Hematopoietic multipotent progenitor cell treated with erythropoietin and hydrocortisone succinate and interleukin-3 and kit ligand, for 8 days (in vitro differentiated cells): ENCODE results near the gene MAP4K2.
"Not testable (repeated sequence)": the region's sequence is repeated elsewhere in the genome, so short reads cannot be mapped to it uniquely, and the experiment has no call there.

Source experiments
- DNase-seq: peaks from one replicate; pipeline ENCODE4 v3.0.0-alpha.2; 2015

MAP4K2 gene

GRCh38 chr11:64838600-64839334 lies 35.8 kb upstream of the MAP4K2 start:
- no peak for DNase-seq

- no peak for DNase-seq
These were observed 34.9 kb upstream of the MAP4K2 start for GRCh38 chr11:64837887-64838351.

GRCh38 chr11:64836448-64837072 lies 33.5 kb upstream of the MAP4K2 start:
- no peak for DNase-seq

- DNase-seq = no peak
These were observed 32.8 kb upstream of the MAP4K2 start for GRCh38 chr11:64835616-64836447.

DNA sequence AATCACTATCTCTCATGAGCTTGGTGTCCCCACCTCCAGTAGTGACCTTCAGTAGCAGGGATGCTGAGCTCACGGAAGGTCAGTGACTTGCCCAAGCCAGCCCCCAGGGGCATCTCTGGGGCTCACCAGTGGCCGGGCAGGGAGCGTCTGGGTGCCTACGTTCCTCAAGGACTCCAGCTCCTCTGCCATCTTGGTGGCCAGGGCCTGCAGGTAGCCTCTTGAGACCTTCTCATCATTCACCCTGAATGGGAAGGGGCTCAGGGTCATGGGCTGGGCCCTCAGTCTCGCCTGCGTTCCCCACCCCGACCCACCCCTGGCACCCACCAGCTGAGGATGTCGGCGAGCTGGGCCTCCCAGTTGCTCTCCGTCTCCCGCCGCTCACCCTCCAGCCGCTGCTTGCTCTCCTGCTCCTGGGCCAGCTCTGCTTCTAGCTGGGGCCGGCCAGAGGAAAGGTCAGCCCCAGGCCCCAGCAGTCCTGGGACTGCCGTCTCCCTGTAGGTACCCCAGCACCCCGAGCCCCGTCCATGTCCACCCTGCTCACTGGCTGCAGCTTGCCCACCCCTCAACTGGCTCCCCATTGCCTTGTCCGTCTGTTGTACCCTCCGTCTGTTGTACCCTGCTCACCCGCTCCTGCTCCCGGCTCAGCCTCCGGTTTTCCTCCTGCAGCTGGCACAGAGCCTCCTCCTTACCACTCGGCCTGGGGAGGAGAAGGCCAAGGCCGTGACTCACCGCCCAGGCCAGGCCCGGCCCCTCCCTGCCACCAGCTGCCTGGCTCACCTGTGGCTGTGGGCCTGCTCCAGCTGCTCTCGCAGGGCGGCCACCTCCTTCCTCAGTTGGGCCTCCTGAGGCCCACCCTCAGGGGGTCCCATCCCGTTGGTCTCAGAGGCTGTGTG lies 32.0 kb upstream of the MAP4K2 start:
- no peak for DNase-seq

DNA sequence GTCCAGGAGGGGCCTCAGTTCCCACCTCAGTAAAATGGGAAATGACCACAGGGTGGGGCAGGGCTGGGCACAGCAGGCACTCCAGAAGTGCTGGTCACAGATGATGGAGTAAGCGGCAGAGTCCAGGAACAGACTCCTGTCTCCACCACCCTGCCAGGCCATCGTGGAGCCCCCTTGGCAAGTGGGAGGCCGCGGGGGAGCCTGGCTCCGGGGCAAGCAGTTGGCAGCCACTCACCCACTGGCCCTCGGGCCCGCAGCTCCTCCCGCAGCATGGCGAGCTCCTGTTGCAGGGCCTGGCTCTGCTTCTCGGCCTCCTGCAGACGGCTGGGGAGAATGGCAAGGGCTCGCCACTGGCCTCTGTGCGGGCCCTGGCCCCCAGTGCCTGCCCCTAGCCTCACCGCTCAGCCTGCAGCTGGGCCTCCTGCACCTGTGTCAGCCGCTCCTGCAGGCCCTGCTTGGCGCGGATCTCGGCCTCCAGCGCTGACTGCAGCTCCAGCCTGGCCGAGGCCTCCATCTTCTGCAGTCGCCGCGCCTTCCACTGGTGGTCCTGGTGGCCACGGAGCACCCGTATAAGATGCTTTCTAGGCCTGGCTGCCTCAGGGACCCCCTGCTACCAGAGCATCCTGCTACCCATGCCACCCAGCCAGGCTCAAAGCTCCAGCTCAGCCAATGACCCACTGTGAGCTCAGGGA lies 31.2 kb upstream of the MAP4K2 start:
- no peak for DNase-seq

- DNase-seq = no peak
These were observed 30.5 kb upstream of the MAP4K2 start for GRCh38 chr11:64833509-64833908.

DNA sequence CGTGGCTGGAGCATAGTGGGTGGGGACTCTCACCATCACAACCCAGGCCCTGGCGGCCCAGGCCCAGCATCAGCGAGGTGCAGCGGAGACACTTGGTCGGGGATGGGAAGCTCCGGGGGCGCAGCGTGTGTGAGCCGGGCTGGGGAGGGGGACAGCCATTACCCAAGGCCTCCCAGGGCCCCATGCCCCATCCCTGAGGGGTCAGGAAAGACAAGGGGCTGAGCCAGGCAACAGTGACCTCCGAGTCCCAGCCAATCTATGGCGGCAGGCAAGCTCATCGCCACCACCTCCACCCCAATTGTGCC lies 30.1 kb upstream of the MAP4K2 start:
- DNase-seq = no peak

DNA sequence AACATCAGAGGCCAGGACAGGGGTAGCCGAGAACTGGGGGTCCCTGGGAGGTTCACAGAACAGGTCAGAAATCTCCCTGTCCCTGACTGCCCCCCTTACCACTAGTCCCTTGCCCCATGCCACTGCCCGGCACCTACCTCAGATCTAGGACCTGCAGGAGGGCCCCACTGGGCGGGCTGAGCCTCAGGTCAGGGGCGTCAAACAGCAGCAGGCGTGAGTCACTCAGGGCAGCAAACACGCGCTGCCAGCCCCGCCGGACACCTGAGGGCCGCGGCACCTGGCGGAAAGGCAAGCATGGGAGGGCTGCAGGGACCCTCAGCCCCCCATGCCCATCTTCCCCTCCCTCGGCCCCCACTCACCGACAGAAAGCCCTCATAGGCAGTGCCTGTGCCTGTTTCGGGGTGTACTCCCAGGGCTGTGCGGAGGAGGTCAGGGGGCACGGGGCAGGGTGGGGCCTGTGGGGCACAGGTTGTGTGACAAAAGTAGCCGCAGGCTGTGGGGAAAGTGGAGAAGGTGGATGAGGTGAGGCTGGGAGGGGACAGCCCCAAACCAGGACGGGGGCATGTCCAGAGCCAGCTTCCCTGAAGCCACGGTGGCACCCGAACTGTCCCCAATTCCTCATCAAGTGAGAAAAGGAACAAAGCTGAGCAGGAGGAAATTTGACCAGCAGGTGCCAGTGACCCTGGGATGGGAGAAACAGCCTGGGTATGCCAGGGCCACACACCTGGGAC lies 29.6 kb upstream of the MAP4K2 start:
- DNase-seq = no peak

GRCh38 chr11:64831411-64831891 lies 28.4 kb upstream of the MAP4K2 start:
- no peak for DNase-seq

DNA sequence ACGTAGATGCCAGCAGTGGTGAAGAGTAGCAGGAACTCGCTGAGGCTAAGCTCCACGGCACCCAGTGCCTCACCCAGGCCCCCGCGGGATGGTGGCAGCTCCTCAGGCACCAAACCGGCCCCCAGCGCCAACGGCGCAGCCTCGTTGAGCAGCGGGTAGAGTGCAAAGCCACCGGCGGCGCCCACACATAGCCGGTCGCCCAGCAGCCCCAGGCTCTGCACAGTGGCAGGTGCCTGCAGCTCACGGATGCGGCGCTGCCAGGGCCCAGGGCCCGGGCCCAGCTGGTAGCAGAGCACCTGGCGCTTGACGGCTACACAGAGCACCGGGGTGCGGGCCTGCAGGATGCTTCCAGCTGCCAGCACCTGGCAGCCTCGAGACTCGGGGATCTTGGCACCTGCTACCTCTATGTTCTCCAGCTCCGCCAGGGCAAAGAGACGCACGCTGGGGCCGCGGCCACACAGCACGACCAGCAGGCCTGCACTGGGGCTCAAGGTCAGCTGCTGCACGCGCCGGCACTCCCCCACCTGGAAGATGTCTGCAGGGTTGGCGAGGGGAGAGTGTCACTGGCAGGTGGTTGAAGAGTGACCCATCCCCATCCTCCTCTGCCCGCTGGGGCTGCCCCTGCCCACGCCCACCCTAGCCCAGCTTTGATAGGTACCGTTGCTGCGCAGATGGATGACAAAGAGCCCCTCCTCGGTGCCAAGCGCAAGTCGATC lies 26.7 kb upstream of the MAP4K2 start:
- DNase-seq = no peak

GRCh38 chr11:64827451-64827839 lies 24.4 kb upstream of the MAP4K2 start:
- no peak for DNase-seq

DNA sequence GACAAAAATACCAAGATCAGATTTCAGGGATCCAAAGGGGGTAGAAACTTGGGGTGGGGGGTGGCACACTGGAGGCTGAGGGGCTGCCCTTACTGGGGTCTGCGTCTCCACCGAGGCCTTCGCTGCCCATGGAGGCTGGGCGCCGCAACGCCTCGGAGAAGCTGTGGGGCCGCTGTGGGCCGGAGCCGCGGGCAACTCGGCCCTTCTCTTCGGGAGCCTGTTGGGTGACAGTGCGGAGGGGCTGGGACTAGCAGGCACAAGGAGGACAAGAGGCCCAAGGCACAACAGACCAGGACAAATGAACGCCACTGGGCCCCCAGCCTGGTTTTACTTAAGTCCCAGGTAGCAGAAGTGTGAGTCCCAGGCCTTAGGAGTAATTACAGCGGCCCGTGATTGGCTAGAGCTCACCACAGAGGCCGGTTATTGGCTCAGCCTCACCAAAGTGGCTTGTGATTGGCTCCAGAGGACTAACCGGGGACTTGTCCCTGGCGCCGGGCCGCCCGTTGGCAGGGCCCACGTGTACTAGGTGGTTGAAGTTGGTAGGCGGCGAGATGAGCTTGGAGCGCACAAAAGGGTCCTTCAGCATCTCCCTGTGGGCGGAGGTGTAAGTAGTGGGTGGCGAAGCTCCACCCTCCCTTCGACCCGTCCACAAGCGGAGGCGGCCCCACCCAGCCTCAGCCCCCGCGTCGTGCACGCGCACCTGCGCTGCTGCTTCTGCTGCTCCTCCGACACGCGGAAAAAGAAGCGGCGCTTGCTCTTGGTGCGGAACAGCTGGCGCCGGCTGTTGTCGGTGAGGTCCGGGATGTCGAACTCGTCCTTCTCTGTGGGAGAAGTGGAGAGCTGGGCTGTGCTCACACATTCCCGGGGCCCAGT lies 23.8 kb upstream of the MAP4K2 start:
- DNase-seq = no peak

- no peak for DNase-seq
These were observed 23.0 kb upstream of the MAP4K2 start for GRCh38 chr11:64826062-64826461.

DNA sequence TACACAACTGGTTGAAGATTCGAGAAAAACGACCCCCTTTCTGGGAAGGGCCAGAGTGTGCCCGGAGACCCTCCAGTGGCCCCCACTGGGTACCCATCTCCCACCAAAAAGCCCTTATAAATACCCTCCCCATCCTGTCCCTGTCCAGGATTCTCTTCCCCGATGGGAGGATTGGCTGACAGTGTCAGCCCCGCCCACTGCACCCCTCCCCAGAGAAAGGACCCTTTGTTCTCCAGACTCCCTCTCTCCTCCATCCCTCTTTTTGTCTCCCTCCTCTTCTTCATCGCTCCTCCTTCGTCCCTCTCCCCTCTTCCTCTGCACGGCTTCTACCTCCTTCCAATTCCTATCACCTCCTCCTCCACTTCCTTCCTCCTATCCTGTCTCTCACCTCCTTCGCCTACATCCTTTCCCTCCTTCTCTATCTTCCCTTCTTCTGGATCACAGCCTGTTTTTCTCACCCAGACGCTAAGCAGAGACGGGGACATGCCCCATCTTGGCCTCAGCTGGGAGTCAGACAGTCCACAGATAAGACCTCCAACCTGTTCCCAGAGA lies 20.6 kb upstream of the MAP4K2 start:
- DNase-seq = no peak

- no peak for DNase-seq
These were observed 14.5 kb upstream of the MAP4K2 start for GRCh38 chr11:64817476-64817875.

DNA sequence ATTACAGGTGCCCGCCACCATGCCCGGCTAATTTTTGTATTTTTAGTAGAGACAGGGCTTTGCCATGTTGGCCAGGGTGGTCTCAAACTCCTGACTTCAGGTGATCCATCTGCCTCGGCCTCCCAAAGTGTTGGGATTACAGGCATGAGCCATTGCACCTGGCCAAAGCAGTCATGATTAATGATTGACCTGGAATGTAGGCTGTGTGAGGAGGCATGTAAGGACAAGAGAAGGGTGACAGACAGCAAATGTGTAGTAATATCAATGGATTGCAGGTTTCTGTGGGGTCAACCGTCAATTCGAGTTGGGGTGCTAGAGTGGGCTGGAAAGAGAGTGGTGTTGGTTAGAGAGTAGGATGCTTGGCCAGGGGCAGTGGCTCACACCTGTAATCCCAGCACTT lies 12.4 kb upstream of the MAP4K2 start:
- not testable (repeated sequence) for DNase-seq

DNA sequence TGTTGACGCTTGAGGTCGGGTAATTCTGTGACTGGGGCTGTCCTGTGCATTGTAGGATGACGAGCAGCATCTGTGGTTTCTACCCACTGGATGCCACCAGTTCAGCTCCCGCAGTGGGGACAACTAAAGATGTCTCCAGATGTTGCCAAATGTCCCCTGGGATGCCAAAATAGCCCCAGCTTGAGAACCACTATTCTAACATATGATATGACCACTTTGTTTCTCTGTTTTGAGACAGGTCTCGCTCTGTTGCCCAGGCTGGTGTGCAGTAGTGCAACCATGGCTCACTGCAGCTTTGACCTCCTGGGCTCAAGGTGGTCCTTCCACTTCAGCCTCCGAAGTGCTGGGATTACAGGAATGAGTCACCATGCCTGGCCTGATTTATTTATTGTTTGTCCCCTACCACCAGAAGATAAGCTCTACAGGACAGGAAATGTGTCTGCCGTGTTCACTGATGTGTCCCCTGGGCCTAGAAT lies 11.7 kb upstream of the MAP4K2 start:
- DNase-seq = no peak

DNA sequence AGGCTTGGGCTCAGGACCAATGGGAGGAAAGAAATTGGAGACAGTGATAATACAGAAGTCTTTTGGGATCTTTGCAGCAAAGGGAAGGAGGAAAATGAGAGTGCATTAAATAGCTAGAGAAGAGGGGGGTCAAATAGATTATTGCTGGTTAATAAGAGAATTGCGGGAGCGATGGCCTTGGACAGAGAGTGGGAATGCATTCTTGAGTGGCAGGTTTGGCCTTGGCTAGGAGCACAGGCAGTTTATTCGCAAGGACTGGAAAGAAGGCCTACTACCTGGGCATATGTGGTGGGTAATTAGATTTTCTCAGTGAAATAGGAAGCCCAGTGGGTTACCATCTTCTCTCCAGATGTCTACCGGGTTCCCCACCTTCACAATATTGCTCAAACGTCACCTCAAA lies 10.8 kb upstream of the MAP4K2 start:
- no peak for DNase-seq
